HG02938 (cell line): Measurements from ENCODE around the gene PCBP4.
"Not testable (repeated sequence)": the region's sequence is repeated elsewhere in the genome, so short reads cannot be mapped to it uniquely, and the experiment has no call there.

Experiments
- ATAC-seq: cut with Tn5 transposase; IDR thresholded peaks from one replicate; pipeline ENCODE4 v1.9.1; 2021; ENCODE audit warnings: mild to moderate bottlenecking, moderate library complexity; ENCODE audit not compliant: unreplicated experiment

PCBP4 gene

GRCh38 chr3:51995346-51996163 is 28.3 kb upstream of the PCBP4 start, which contains the start of gene RPL29:
Gene RPL29 (minus strand): TSS chr3:51995895. CDS start chr3:51995461, 434 bp downstream.
- ATAC-seq = peak; percentile 77

GRCh38 chr3:51994530-51994929 is 27.3 kb upstream of the PCBP4 start:
- ATAC-seq = no peak

- ATAC-seq = not testable (repeated sequence)
Observed at GRCh38 chr3:51993657-51994056, 26.4 kb upstream of the PCBP4 start.

DNA sequence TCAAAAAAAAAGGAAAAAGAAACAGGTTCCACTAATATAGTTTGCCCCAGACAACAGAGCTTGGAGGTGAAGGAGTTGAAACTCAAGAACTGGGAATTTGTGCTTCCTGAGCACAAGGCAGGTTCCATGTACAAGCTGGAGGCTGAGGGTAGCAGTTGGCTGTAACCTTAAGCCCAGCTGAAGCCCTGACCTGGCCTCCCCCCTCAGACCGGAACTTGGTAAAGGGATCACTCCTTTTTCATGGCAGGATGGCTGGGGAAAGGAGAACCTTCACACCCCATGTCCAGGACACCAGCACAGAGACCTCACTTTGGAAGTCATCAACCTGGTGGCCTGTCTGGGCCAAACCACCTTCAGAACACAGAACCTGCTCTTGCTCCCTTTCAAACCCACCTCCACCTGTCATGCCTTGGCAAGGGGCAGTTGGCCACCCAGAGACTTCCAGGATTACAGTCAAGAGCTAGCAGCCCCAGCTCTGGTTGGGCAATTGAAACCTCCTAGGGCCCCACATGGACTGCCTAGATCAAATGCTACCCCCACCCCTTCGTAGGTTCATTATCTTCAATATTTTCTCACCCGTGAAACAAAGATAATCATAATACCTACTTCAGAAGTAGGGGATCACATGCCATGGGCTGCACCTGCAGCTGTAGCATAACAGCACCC is 24.9 kb upstream of the PCBP4 start:
- no peak for ATAC-seq

DNA sequence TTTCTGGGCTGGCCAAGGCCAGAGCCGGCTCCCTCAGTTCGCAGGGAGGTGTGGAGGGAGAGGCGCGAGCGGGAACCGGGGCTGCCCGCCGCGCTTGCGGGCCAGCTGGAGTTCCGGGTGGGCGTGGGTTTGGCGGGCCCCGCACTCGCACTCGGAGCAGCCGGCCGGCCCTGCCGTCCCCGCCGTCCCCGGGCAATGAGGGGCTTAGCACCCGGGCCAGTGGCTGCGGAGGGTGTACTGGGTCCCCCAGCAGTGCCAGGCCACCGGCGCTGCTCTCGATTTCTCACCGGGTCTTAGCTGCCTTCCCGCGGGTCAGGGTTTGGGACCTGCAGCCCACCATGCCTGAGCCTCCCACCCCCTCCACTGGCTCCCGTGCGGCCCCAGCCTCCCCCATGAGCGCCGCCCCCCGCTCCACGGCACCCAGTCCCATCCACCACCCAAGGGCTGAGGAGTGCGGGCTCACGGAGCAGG is 23.3 kb upstream of the PCBP4 start:
- not testable (repeated sequence) for ATAC-seq

DNA sequence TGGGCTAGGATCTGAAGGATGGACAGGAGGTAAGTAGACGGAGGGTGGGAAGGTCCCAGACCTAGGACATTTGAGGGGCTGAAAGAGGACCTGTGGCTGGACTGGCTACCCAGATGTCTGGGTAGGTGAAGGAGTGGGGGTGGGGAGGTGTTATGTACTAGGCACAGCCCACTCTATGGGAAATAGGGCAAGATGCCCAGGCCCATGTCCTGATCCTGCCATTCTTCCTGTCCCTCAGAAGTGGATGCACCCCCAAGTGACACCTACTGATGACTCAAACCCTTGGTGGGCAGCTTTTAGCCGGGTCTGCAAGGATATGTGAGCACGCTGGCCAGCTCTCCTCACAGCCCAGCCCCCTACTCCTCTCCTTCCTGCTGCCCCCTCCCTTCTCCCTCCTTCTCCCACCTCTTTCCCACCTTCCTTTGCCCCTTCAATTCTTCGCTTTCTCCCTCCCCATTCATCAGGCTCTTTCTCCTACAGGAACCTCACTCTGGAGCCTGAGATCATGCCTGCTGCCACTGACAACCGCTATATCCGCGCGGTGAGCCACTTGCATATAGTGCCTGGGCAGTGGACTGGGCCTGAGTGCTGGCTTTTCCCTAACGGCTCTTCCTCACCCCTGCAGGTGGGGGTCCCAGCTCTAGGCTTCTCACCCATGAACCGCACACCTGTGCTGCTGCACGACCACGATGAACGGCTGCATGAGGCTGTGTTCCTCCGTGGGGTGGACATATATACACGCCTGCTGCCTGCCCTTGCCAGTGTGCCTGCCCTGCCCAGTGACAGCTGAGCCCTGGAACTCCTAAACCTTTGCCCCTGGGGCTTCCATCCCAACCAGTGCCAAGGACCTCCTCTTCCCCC is 21.3 kb upstream of the PCBP4 start:
- ATAC-seq = no peak

- no peak for ATAC-seq
Observed at GRCh38 chr3:51987568-51987967, 20.3 kb upstream of the PCBP4 start.

- no peak for ATAC-seq
Observed at GRCh38 chr3:51986010-51986947, 19.0 kb upstream of the PCBP4 start.

DNA sequence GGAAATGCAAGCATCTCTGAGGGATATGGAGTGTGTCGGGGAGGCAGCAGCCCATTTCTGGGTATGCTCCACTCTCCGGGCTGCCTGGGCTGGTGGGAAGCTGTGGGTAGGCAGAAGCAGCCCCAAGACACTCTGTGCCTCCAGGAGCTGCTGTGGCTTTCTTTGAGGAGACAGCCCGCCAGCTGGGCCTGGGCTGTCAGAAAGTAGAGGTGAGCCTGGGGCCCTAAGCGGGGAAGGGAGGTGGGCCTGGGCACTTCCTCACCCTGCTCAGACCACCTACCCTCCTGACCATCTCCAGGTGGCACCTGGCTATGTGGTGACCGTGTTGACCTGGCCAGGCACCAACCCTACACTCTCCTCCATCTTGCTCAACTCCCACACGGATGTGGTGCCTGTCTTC is 17.8 kb upstream of the PCBP4 start:
- ATAC-seq = no peak

GRCh38 chr3:51984269-51984647 is 17.0 kb upstream of the PCBP4 start:
- ATAC-seq = no peak

GRCh38 chr3:51983578-51984268 is 16.5 kb upstream of the PCBP4 start:
- no peak for ATAC-seq

- peak; percentile 58 for ATAC-seq
Observed at GRCh38 chr3:51982838-51983577, 15.8 kb upstream of the PCBP4 start, which contains the start of gene ACY1. Gene ACY1 (plus strand): TSS chr3:51983535. CDS start chr3:51984065, 530 bp downstream.

GRCh38 chr3:51982352-51982837 is 15.1 kb upstream of the PCBP4 start:
- ATAC-seq = peak; percentile 42

GRCh38 chr3:51980253-51980652 is 13.0 kb upstream of the PCBP4 start:
- no peak for ATAC-seq

DNA sequence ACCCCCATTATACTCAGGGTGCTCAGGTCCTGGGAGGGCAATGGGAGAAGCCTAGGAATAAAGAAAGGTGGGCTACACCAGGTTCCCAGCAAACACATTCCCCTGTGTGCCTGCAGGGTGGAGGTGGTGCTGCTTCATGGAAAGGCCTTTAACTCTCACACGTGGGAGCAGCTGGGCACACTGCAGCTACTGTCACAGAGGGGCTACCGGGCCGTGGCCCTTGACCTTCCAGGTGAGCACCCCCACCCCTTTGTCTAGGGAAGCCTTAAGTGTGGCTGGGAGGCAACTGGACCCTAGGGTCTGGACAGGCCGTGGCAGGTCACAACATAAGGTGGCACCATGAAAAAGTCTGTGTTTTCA is 10.9 kb upstream of the PCBP4 start:
- ATAC-seq = no peak

DNA sequence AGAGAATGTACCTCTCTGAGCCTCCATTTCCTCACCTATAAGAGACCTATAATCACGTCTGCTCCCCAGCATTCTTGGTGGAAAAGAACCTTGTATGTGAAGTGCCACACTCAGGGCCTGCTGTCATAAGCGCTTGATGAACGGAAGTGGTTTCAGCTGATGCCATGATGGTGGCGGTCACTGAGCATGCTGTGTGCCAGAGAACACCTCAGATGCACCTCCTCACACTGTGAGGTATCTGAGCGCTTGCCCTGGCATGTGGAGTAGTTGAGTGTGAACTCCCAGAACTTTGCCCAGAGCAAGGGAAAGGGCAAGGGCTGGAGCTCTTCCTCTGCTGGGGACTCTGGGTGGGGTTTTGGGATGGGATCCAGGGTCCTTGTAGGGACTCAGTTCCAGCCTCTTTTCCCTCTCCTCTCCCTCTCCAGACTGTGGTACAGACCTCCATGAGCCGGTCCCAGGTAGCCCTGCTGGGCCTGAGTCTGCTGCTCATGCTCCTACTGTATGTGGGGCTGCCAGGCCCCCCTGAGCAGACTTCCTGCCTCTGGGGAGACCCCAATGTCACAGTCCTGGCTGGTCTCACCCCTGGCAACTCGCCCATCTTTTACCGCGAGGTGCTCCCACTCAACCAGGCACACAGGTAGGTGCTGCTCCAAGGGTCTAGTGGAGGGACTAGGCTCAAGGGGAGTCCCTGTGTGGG is 10.3 kb upstream of the PCBP4 start:
- no peak for ATAC-seq

- ATAC-seq = no peak
Observed at GRCh38 chr3:51975852-51976549, 8.7 kb upstream of the PCBP4 start.
